MM.1S (cell line): ENCODE data around the gene GADD45G.

Experiments
- DNase-seq: peaks from one replicate; pipeline ENCODE4 v3.0.0-alpha.2; 2015
- H2AFZ ChIP-seq: fragments of 300-600 bp; sonication (generic); 2 replicates; pipeline ENCODE4 v1.6.0; 2016; ENCODE audit warnings: antibody characterized with exemption, low read length
- H3F3A ChIP-seq: fragments of 300-600 bp; sonication (generic); 2 replicates; pipeline ENCODE4 v1.6.1; 2016; ENCODE audit warnings: mild to moderate bottlenecking, antibody characterized with exemption, low read length, moderate library complexity, mixed read lengths; ENCODE audit not compliant: insufficient read depth
- H3K27ac ChIP-seq: fragments of 300-600 bp; sonication (generic); 2 replicates; pipeline ENCODE4 v1.5.1; 2016; ENCODE audit warnings: mild to moderate bottlenecking, low read length
- H3K27me3 ChIP-seq: fragments of 300-600 bp; sonication (generic); replicated peaks from 2 replicates; pipeline ENCODE4 v1.6.0; 2016; ENCODE audit warnings: low read length; ENCODE audit not compliant: insufficient read depth
- H3K36me3 ChIP-seq: fragments of 300-600 bp; sonication (generic); replicated peaks from 2 replicates; pipeline ENCODE4 v1.6.1; 2016; ENCODE audit warnings: mild to moderate bottlenecking, low read length, mixed read lengths; ENCODE audit not compliant: insufficient read depth
- H3K4me1 ChIP-seq: fragments of 300-600 bp; sonication (generic); 2 replicates; pipeline ENCODE4 v1.6.1; 2016; ENCODE audit warnings: low read length, mixed read lengths
- H3K4me2 ChIP-seq: fragments of 300-600 bp; sonication (generic); 2 replicates; pipeline ENCODE4 v1.6.0; 2016; ENCODE audit warnings: low read depth, low read length
- H3K4me3 ChIP-seq: fragments of 300-600 bp; sonication (generic); 2 replicates; pipeline ENCODE4 v1.5.1; 2016; ENCODE audit warnings: low read length, mixed read lengths
- H3K79me2 ChIP-seq: fragments of 300-600 bp; sonication (generic); 2 replicates; pipeline ENCODE4 v1.6.1; 2016; ENCODE audit warnings: mixed run types, low read length, mixed read lengths
- H3K9ac ChIP-seq: fragments of 300-600 bp; sonication (generic); 2 replicates; pipeline ENCODE4 v1.6.1; 2016; ENCODE audit warnings: low read length, mixed read lengths
- H3K9me2 ChIP-seq: fragments of 300-600 bp; sonication (generic); replicated peaks from 2 replicates; pipeline ENCODE4 v1.6.1; 2016; ENCODE audit warnings: mild to moderate bottlenecking, low read length, mixed read lengths; ENCODE audit not compliant: insufficient read depth
- H3K9me3 ChIP-seq: fragments of 300-600 bp; sonication (generic); replicated peaks from 2 replicates; pipeline ENCODE4 v1.6.1; 2016; ENCODE audit warnings: mild to moderate bottlenecking, low read length, mixed read lengths; ENCODE audit not compliant: insufficient read depth
- H4K20me1 ChIP-seq: fragments of 300-600 bp; sonication (generic); 2 replicates; pipeline ENCODE4 v1.6.1; 2016; ENCODE audit warnings: mild to moderate bottlenecking, low read length, moderate library complexity, mixed read lengths; ENCODE audit not compliant: insufficient read depth
- CTCF ChIP-seq: fragments of 300-600 bp; sonication (generic); IDR thresholded peaks from 2 replicates; pipeline ENCODE4 v1.5.1; 2016; ENCODE audit warnings: antibody characterized with exemption, low read length, mixed read lengths
- EZH2 ChIP-seq: fragments of 300-600 bp; sonication (generic); optimal IDR thresholded peaks from 2 replicates; pipeline ENCODE3; 2017; ENCODE audit warnings: low read depth, mild to moderate bottlenecking, antibody characterized with exemption, low read length, mixed read lengths
- EZH2phosphoT487 ChIP-seq: fragments of 300-600 bp; sonication (generic); IDR thresholded peaks from 2 replicates; pipeline ENCODE4 v1.6.1; 2018; ENCODE audit warnings: antibody characterized with exemption, low read length

Gene GADD45G

GRCh38 chr9:89631384-89631783 lies 26.6 kb downstream of the GADD45G start:
- DNase-seq, result no peak
- no peaks in the 10 kb centered on the region for H3K27me3 ChIP-seq
- H3K9me2 ChIP-seq, result no peaks in the 10 kb centered on the region
- H2AFZ ChIP-seq, result no peak overlapping the region
- H3K4me2 ChIP-seq, result no peak overlapping the region
- no peaks in the 10 kb centered on the region for H3K9me3 ChIP-seq
- no peak for TF ChIP-seq CTCF
- no peak for TF ChIP-seq EZH2
- no peak for TF ChIP-seq EZH2phosphoT487
- no peak overlapping the region for H3K4me3 ChIP-seq
- H3K27ac ChIP-seq, result no peak overlapping the region
- no peaks in the 10 kb centered on the region for H3K4me1 ChIP-seq
- no peak overlapping the region for H3K9ac ChIP-seq
- H3K79me2 ChIP-seq, result no peaks in the 10 kb centered on the region
- H4K20me1 ChIP-seq, result no peaks in the 10 kb centered on the region
- H3K36me3 ChIP-seq, result no peaks in the 10 kb centered on the region
- no peaks in the 10 kb centered on the region for H3F3A ChIP-seq

GRCh38 chr9:89632192-89632733 lies 27.5 kb downstream of the GADD45G start:
- H3K4me1 ChIP-seq, result no peaks in the 10 kb centered on the region

GRCh38 chr9:89632736-89633135 lies 27.9 kb downstream of the GADD45G start:
- Histone ChIP-seq H3K4me1 (no peaks in the 10 kb centered on the region), H3K79me2 (no peaks in the 10 kb centered on the region), H3K4me3 (no peak overlapping the region), H3K27ac (no peak overlapping the region), H3K4me2 (no peak overlapping the region), H2AFZ (no peak overlapping the region), H3F3A (no peaks in the 10 kb centered on the region), H3K27me3 (no peaks in the 10 kb centered on the region), H3K36me3 (no peaks in the 10 kb centered on the region), H3K9ac (no peak overlapping the region), H4K20me1 (no peaks in the 10 kb centered on the region), H3K9me3 (no peaks in the 10 kb centered on the region), H3K9me2 (no peaks in the 10 kb centered on the region)
- DNase-seq, result no peak
- TF ChIP-seq EZH2phosphoT487 (no peak), CTCF (no peak), EZH2 (no peak)

More at GRCh38 chr9:89632192-89632733, 27.5 kb downstream of the GADD45G start:
- no peak overlapping the region for H3K9ac ChIP-seq
- no peaks in the 10 kb centered on the region for H3F3A ChIP-seq
- H3K79me2 ChIP-seq, result no peaks in the 10 kb centered on the region
- H2AFZ ChIP-seq, result no peak overlapping the region
- no peaks in the 10 kb centered on the region for H3K9me2 ChIP-seq
- no peaks in the 10 kb centered on the region for H3K36me3 ChIP-seq
- no peaks in the 10 kb centered on the region for H3K9me3 ChIP-seq
- H3K27ac ChIP-seq, result no peak overlapping the region
- TF ChIP-seq CTCF (no peak), EZH2phosphoT487 (no peak), EZH2 (no peak)
- no peak for DNase-seq
- no peak overlapping the region for H3K4me2 ChIP-seq
- H3K27me3 ChIP-seq, result no peaks in the 10 kb centered on the region
- H3K4me3 ChIP-seq, result no peak overlapping the region
- no peaks in the 10 kb centered on the region for H4K20me1 ChIP-seq
